Femur (tissue), 1 donor: ENCODE results near the gene NDUFA3.

Experiments
- DNase-seq: peaks from one replicate; pipeline ENCODE4 v3.0.0-alpha.2; 2017

The NDUFA3 gene

DNA sequence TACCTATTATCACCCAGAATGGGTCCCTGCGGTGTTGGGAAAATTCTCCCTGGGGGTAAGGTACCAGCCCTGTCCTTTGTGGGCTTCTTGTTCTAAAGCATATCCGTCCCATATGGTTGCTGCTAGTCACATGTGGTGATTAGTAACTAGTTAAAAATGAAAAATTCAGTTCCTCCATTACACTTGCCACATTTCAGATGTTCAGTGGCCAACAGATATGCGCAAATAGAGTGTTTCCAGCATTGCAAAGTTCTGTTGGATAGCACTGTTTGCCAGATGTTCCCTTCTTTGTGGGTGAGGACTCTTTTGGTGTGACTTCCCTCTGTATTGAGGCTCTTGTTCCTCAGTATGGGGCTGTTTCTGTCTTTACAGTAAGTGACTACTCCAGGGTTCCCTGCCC is 38.7 kb downstream of the NDUFA3 start:
- DNase-seq: no peak

DNA sequence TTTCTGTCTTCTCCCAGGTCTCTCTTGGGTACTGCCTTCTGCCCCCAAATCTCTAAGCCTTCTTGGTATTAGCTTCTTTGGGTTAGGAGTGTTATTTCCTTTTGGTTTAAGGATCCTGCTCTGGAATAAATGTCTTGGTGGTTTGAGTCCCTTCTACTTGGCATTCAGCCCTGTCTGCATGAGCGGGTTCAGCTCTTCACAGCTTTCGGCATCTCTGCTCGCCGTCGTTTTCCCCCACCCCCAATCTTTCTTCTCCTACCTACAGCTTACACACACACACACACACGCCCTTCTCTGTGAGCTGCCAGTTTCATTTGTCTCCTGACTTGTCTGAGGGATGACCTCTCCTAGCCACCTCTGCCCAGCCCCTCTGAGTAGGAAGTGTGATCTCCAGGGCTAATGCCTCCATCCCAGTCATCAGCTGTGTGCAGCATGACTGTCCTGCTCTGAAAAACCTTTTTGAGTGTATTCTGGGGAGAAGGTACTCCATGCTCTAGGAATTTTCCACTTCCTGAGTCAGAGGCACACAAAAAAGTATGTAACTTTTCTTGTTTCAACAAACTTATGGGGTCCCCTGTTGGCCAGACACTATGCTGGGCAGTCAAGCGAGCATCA is 39.6 kb downstream of the NDUFA3 start:
- no peak for DNase-seq

DNA sequence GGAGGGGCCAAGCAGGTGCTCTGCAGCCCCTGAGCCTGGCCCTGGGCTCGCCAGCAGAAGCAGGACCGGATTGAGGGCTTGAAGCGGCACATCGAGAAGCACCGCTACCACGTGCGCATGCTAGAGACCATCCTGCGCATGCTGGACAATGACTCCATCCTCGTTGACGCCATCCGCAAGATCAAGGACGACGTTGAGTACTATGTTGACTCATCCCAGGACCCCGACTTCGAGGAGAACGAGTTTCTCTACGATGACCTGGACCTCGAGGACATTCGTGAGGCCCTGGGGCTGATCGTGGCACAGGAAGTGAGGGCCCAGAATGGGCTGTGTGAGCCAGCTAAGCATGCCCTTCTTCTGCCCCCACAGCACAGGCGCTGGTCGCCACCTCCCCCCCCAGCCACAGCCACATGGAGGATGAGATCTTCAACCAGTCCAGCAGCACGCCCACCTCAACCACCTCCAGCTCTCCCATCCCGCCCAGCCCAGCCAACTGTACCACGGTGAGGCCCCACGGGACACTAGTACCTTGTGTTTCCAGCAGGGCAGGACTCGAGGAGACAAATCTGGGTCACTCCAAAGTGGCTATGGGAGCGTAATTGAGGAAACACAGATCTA is 43.0 kb downstream of the NDUFA3 start:
- DNase-seq: no peak

DNA sequence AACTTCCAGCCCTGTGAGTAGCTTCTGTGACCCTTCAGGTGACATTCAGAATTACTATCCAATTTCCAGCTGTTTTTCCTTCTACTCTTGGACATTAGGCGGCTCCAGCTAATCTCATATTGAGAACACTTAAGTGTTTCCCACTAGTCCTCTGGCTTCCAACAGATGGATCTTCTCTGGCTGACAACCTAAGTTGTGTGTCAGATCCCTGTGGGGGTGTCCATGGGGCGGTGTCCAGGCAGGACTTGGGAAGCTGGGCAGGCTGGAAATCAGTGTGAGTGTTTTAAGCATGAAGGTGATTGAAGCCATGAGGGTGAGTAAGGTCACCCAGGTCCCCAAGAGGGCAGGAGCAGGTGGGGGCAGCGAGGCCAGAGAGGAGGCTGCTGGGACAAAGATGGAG is 45.0 kb downstream of the NDUFA3 start:
- DNase-seq: no peak

DNA sequence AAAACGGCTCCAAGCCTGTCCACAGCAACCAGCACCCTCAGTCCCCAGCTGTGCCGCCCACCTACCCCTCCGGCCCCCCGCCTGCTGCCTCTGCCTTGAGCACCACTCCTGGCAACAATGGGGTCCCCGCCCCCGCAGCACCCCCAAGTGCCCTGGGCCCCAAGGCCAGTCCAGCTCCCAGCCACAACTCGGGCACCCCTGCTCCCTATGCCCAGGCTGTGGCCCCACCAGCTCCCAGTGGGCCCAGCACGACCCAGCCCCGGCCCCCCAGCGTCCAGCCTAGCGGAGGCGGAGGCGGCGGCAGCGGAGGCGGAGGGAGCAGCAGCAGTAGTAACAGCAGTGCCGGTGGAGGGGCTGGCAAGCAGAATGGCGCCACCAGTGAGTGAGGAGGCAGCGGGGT is 45.5 kb downstream of the NDUFA3 start:
- no peak for DNase-seq

DNA sequence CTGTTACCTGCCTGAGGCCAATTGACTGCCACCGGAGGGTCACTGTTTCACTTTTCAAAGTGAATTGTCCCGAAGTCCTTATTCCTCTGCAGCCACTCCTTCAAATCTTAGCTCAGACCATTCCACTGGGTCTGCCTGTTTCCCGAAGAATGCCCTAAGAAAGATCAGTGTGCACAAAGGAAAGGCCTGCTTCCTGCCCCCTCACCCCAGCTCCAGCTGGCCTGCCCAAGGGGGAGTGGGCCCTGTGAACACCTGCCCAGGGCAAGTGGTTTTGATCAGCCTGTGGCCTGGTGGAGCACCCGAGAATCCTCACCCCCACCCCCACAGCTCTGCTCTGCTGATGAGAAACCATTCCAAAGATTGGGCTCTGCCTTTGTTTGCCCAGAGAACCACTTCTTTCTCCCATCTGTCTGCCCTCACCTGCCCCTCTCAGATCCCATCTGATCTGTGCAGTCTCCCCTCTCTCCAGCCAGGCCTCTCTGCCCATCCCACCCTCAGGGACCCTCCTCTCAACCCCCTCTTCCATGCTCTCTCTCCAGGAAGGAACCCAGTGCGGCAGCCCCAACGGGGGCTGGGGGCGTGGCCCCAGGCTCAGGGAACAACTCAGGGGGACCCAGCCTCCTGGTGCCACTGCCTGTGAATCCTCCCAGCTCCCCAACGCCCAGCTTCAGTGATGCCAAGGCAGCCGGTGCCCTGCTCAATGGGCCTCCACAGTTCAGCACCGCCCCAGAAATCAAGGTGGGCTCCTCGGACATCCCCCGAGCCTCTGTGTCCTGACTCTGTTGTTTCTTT is 46.6 kb downstream of the NDUFA3 start:
- DNase-seq: no peak

DNA sequence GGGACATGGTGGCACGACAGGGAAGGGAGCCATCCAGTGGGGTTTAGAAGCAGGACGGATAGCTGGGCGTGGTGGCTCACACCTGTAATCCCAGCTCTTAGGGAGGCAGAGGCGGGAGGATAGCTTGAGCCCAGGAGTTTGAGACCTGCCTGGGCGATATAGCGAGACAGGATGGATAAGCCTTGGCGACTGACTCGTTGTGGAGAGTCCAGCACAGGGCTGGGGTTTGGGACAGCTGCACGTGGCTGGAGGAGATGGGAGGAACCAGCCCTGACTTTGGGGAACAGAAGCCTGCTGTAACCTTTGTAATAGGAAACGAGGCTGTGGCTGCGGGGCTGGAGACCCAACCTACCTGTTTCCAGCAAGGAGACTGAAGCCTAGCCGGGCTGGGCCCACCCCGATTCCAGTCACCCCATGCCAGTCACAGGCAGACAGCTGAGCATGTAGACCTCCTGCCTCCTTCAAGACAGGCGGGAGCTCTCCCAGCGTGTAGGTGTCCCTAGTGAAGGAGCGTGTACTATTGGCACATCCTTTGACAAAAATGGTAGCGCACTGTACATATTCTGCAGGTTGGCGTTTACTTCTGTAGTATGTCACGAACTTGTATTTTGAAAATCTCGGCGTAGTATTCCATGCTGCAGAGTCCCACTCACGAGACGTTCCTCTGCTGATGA is 48.8 kb downstream of the NDUFA3 start:
- DNase-seq: no peak

DNA sequence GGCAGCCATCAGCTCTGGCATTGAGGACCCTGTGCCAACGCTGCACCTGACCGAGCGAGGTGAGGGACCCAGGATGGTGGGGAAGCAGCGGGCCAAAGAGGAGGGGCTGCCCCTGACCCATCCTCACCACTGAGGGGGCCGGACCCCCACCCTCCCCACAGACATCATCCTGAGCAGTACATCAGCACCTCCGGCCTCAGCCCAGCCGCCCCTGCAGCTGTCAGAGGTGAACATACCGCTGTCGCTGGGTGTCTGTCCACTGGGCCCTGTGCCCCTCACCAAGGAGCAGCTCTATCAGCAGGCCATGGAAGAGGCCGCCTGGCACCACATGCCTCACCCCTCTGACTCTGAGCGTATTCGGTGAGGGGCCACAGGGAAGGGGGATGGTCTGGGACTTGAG is 49.6 kb downstream of the NDUFA3 start:
- no peak for DNase-seq

DNA sequence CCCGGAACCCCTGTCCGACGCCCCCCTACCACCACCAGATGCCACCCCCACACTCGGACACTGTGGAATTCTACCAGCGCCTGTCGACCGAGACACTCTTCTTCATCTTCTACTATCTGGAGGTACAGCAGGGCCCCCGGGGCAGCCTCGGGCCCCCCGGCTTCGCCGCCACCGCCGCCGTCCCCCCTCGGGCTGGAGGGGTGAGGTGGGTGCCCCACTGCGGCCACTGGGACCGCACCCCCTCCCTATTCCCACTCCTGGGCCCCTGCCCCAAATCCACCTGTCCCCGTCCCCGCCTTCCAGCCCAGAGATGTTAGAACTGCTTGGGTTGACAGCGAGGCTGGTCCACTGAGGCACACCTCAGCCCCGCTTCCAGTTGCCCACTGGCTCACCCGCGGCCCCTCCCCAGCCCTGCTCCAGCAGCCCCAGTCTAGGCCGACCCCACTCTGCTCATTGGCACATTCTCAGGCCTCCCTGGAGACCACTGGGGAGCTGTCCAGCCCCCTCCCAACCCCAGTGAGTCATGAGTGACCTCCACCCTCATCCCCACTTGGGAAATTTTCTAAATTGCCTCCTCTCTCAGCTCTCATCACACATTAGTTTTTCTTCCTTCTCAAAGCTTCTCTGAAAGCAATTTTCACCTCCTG is 50.3 kb downstream of the NDUFA3 start:
- no peak for DNase-seq

DNA sequence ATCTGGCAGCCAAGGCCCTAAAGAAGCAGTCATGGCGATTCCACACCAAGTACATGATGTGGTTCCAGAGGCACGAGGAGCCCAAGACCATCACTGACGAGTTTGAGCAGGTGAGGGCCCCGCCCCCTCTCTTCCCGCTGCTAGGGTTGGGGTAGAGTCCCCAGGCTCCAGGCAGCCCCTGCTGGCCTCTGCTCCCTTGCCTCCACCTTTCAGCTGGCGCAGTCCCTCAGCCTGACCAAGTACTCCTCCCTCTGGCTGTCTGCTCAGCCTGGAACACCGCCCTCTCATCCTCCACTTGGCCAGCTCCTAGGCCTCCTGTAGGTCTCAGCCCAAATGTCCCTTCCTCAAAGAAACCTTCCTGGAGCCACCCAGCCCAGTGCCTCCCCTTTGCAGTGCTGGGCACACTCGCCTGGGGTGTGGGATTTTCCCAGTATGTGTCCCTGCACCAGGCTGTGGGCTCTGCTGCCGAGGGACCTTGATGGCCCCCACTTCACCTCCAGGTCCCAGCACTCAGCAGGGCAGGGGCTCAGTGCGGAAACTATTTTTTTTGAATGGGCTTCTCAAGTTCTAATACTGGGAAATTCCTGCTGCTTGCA is 51.2 kb downstream of the NDUFA3 start:
- DNase-seq: no peak

DNA sequence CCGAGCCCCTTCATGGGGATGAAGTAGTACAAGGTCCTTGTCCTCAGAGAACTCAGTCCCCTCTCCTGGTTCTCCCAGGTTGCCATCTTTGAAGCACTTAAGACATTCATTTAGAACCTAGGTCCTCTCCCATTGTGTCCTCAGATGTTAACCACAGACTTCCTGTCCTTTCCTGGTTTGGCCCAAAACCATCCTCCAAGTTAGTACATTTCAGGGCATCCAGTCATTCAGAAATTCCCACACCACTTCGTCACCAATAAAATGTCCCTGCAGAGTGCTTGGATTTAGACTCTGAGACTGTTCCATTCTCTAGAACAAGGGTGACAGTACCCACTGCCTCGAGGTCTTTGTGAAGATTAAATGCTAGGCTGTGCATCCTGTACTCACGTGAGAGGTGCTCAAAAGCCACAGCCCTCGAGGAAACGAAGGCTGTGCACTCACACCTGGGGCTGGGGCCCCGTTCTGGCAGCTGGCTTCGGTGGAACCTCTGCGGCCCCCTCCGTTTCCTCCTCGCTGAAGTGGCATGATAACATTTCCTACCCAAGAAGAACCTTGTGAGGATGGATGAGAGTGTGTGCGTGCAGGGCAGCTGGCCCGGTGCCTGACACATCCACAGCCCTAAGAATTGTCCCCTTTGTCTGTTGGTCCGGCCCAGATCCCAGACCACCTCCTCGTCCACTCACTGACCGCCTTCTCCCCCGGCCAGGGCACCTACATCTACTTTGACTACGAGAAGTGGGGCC is 52.1 kb downstream of the NDUFA3 start:
- no peak for DNase-seq

DNA sequence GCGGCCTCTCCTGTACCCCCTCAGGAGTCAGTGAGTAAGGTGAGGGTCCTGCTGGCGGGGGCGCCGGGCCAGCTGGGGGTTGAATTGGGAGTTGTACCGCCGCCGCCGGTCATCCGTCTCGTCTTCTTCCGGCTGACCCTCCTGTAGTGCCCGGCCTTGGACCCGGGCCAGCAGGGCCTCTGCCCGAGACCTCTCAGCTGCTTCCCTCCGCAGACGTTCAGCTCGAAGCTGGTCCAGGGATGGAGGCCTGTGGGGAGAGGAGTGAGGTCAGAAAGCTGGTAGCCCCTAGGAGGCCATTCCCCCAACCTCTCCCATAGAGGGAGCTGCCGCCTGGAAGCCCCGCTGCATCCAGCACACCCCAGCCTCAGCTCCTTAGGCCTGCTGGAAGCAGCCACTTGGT is 53.0 kb downstream of the NDUFA3 start:
- no peak for DNase-seq

DNA sequence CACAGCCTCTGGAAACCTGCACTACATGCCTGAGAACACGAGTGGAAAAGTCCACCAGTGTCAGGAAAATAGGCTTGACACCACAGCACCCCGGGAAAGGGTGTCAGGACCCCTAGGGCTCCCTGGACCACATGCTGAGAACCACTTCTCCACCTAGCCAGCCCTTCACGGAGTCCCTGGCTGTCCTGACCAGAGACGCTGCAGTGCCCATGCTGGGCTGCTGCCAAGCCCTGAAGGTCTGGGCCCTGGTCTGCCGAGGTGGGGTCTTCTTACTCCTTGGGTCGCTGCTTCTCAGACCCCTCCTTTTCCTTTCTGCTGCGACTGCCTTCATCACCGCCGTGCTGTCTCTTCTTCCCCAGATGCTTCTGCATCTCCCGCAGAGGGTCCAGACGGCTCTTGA is 53.8 kb downstream of the NDUFA3 start:
- DNase-seq: no peak

DNA sequence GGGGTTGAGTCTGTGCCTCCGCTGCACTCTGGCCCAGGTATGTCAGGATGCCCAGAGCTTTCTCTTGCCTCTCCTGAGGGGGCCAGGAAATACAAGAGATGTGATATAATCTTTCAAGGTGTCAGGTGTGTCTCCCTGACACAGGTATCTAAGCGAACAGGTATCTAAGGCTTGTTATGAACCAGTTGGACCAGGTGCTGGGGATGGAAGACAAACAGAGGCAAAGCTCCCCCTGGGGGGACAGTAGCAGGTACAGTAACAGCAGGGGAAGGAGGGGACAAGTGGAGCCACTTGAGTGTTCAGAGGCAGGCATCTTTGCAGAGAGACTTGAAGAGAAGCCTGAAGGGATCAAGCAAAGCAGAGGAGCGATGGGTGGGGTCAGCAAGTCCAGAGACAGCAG is 54.3 kb downstream of the NDUFA3 start:
- DNase-seq: no peak
